ENCODE results near the gene CAMKK2. TPM values are rescaled to one million over a fixed set of nuclear protein-coding genes. Genes with fewer than 3 reads are reported as not detected.

Gene CAMKK2
- total RNA-seq, 2 donors from 2014 or later, result 14.4 to 16.9 TPM

- Histone ChIP-seq H3K4me1 (peaks cover 0 to 9% of the 10 kb centered on the region in 2 donors), H3K27me3 (no peaks in the 10 kb centered on the region), H3K36me3 (peaks cover 6% of the 10 kb centered on the region), H3K9me3 (no peaks in the 10 kb centered on the region), H3K27ac (peak overlapping the region in 1 of 2 donors; percentile 65), H3K4me3 (peak overlapping the region in 1 of 2 donors; percentile 37)
- TF ChIP-seq CTCF (IDR thresholded peaks at IDR 0.05), result no peak
- DNase-seq (ENCODE audit: low spot score), result no peak
Measured at GRCh38 chr12:121241156-121241970, 55.1 kb downstream of the CAMKK2 start.

GRCh38 chr12:121240484-121241101 lies 55.9 kb downstream of the CAMKK2 start:
- Histone ChIP-seq H3K36me3 (peaks cover 6% of the 10 kb centered on the region), H3K4me3 (peak overlapping the region in 1 of 2 donors; percentile 37), H3K9me3 (no peaks in the 10 kb centered on the region), H3K4me1 (peaks cover 0 to 9% of the 10 kb centered on the region in 2 donors), H3K27me3 (no peaks in the 10 kb centered on the region), H3K27ac (peak overlapping the region in 1 of 2 donors; percentile 65)
- DNase-seq (ENCODE audit: low spot score), result peak; percentile 79
- TF ChIP-seq CTCF (IDR thresholded peaks at IDR 0.05), result no peak

- no peak for DNase-seq (ENCODE audit: low spot score)
- Histone ChIP-seq H3K27ac (peak overlapping the region in 1 of 2 donors; percentile 28), H3K36me3 (peaks cover 6% of the 10 kb centered on the region), H3K9me3 (no peaks in the 10 kb centered on the region), H3K27me3 (no peaks in the 10 kb centered on the region), H3K4me1 (peaks cover 0 to 9% of the 10 kb centered on the region in 2 donors), H3K4me3 (no peak overlapping the region)
- TF ChIP-seq CTCF (IDR thresholded peaks at IDR 0.05), result no peak
Measured at GRCh38 chr12:121240062-121240420, 56.5 kb downstream of the CAMKK2 start.

GRCh38 chr12:121239351-121240061 lies 57.0 kb downstream of the CAMKK2 start:
- Histone ChIP-seq H3K4me1 (peaks cover 0 to 9% of the 10 kb centered on the region in 2 donors), H3K4me3 (no peak overlapping the region), H3K9me3 (no peaks in the 10 kb centered on the region), H3K27me3 (no peaks in the 10 kb centered on the region), H3K27ac (no peak overlapping the region), H3K36me3 (peaks cover 6% of the 10 kb centered on the region)
- no peak for DNase-seq (ENCODE audit: low spot score)
- TF ChIP-seq CTCF (IDR thresholded peaks at IDR 0.05), result no peak

GRCh38 chr12:121238604-121239350 lies 57.7 kb downstream of the CAMKK2 start:
- Histone ChIP-seq H3K36me3 (peaks cover 5% of the 10 kb centered on the region), H3K27ac (no peak overlapping the region), H3K9me3 (no peaks in the 10 kb centered on the region), H3K27me3 (no peaks in the 10 kb centered on the region), H3K4me1 (peaks cover 0 to 9% of the 10 kb centered on the region in 2 donors), H3K4me3 (no peak overlapping the region)
- no peak for TF ChIP-seq CTCF (IDR thresholded peaks at IDR 0.05)
- no peak for DNase-seq (ENCODE audit: low spot score)
